ENCODE results near the gene PI4KA. TPM values are rescaled to one million over a fixed set of nuclear protein-coding genes. Genes with fewer than 3 reads are reported as not detected.
"Not testable (repeated sequence)": the region's sequence is repeated elsewhere in the genome, so short reads cannot be mapped to it uniquely, and the experiment has no call there.

Gene PI4KA
- total RNA-seq, 2 donors from 2014 or later: 42.5 to 47.2 TPM

GRCh38 chr22:20833225-20833665 lies 25.4 kb downstream of the PI4KA start:
- Histone ChIP-seq H3K4me3 (no peak overlapping the region), H3K27me3 (no peaks in the 10 kb centered on the region), H3K9me3 (no peaks in the 10 kb centered on the region), H3K4me1 (no peaks in the 10 kb centered on the region), H3K36me3 (replicated peaks in 1 of 2; ENCODE audit: insufficient read depth in 1 of 2, low read depth in 2 of 2) (peaks cover 0 to 7% of the 10 kb centered on the region in 2 donors), H3K27ac (no peak overlapping the region)
- ATAC-seq (no peak), DNase-seq (no peak)
- intact Hi-C loops (cut with DNase I): no loop called here
- TF ChIP-seq POLR2A (IDR thresholded peaks at IDR 0.05) (no peak), CTCF (IDR thresholded peaks at IDR 0.05) (no peak)
- 97 to 98% methylated on average over 5 to 6 of the region's 6 CpGs for WGBS, 2 donors

- TF ChIP-seq POLR2A (IDR thresholded peaks at IDR 0.05) (no peak), CTCF (IDR thresholded peaks at IDR 0.05) (no peak)
- no peaks in the 10 kb centered on the region for H3K4me1 ChIP-seq
- peaks cover 0 to 7% of the 10 kb centered on the region in 2 donors for H3K36me3 ChIP-seq (replicated peaks in 1 of 2; ENCODE audit: insufficient read depth in 1 of 2, low read depth in 2 of 2)
- WGBS, 2 donors: 90 to 94% methylated on average over 3 of the region's 3 CpGs
- no peaks in the 10 kb centered on the region for H3K9me3 ChIP-seq
- intact Hi-C loops (cut with DNase I): no loop called here
- DNase-seq (no peak), ATAC-seq (no peak)
- no peak overlapping the region for H3K4me3 ChIP-seq
- H3K27me3 ChIP-seq: no peaks in the 10 kb centered on the region
- H3K27ac ChIP-seq: no peak overlapping the region
These were observed 29.0 kb downstream of the PI4KA start for GRCh38 chr22:20829491-20830134.

- H3K27ac ChIP-seq; DNase-seq; H3K9me3 ChIP-seq; H3K36me3 ChIP-seq (replicated peaks in 1 of 2; ENCODE audit: insufficient read depth in 1 of 2, low read depth in 2 of 2); H3K4me3 ChIP-seq; H3K27me3 ChIP-seq; intact Hi-C loops (cut with DNase I); H3K4me1 ChIP-seq; ATAC-seq: not testable (repeated sequence)
- 79 to 85% methylated on average over 5 of the region's 5 CpGs for WGBS, 2 donors
These were observed 32.0 kb downstream of the PI4KA start for GRCh38 chr22:20826373-20827152.

- no peaks in the 10 kb centered on the region for H3K27me3 ChIP-seq
- no peaks in the 10 kb centered on the region for H3K36me3 ChIP-seq (replicated peaks in 1 of 2; ENCODE audit: insufficient read depth in 1 of 2, low read depth in 2 of 2)
- no peaks in the 10 kb centered on the region for H3K4me1 ChIP-seq
- H3K9me3 ChIP-seq: no peaks in the 10 kb centered on the region
- intact Hi-C loops (cut with DNase I): no loop called here
- WGBS, 2 donors: 90 to 92% methylated on average over 6 of the region's 6 CpGs
- no peak overlapping the region for H3K27ac ChIP-seq
- ATAC-seq (no peak), DNase-seq (no peak)
- H3K4me3 ChIP-seq: no peak overlapping the region
- no peak for TF ChIP-seq POLR2A (IDR thresholded peaks at IDR 0.05)
- no peak for TF ChIP-seq CTCF (IDR thresholded peaks at IDR 0.05)
These were observed 33.0 kb downstream of the PI4KA start for GRCh38 chr22:20825624-20826023.

GRCh38 chr22:20825216-20825615 lies 33.4 kb downstream of the PI4KA start:
- WGBS, 2 donors: 93 to 94% methylated on average over 4 of the region's 4 CpGs
- DNase-seq; H3K36me3 ChIP-seq (replicated peaks in 1 of 2; ENCODE audit: insufficient read depth in 1 of 2, low read depth in 2 of 2): not testable (repeated sequence)

More at GRCh38 chr22:20825216-20825615, 33.4 kb downstream of the PI4KA start:
- H3K27me3 ChIP-seq; H3K4me3 ChIP-seq; ATAC-seq; intact Hi-C loops (cut with DNase I); H3K27ac ChIP-seq; H3K4me1 ChIP-seq; H3K9me3 ChIP-seq: not testable (repeated sequence)

Measured in body of pancreas (tissue), 4 donors.